Measurements from ENCODE around the gene FGFR3. TPM values are rescaled to one million over a fixed set of nuclear protein-coding genes. Genes with fewer than 3 reads are reported as not detected.

FGFR3 gene
- total and polyA plus RNA-seq, 12 donors, result 1.2 to 6.6 (median 2.4) TPM

DNA sequence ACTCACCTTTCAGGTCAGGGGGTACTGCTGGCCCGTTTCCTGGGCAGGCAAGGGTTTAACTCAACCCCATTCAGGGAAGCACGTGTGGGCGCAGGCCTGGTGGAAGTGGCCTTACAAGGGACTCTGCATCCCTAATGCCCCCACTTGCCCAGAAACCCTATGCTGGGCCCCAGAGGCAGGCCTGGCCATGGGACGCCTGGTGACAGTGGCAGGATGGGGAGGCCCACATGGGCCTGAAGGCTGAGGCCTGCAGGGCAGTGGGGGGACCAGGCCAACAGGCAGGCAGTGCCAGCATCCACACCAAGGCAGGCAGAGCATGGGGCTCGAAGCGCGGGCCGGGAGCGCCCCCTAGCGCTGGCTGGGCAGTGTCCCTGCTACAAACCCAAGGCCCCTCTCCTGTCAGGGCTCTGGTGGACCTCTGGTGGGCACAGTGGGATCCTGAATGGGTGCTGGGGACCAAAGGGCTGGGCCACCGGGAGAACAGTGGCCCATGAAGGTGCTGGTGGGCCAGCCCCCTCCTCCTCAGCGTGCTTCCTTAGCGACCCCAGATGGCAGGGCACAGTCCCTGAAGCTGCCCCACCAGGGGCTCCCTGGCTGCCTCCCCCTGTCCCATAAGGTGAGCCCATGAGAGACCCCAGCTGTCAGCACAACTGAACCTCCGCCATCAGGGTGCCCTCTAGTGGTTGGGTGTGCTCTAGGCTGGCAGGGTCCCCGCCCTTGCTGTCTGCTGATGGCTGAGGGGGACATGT is 16.8 kb downstream of the FGFR3 start:
- H3K27ac ChIP-seq, result no peak overlapping the region
- ATAC-seq, result peak; percentile 63 to 88 (median 80)
- H3K9me3 ChIP-seq, result no peaks in the 10 kb centered on the region
- no peak overlapping the region for H3K4me3 ChIP-seq
- TF ChIP-seq, protein P1, sequence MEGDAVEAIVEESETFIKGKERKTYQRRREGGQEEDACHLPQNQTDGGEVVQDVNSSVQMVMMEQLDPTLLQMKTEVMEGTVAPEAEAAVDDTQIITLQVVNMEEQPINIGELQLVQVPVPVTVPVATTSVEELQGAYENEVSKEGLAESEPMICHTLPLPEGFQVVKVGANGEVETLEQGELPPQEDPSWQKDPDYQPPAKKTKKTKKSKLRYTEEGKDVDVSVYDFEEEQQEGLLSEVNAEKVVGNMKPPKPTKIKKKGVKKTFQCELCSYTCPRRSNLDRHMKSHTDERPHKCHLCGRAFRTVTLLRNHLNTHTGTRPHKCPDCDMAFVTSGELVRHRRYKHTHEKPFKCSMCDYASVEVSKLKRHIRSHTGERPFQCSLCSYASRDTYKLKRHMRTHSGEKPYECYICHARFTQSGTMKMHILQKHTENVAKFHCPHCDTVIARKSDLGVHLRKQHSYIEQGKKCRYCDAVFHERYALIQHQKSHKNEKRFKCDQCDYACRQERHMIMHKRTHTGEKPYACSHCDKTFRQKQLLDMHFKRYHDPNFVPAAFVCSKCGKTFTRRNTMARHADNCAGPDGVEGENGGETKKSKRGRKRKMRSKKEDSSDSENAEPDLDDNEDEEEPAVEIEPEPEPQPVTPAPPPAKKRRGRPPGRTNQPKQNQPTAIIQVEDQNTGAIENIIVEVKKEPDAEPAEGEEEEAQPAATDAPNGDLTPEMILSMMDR (IDR thresholded peaks at IDR 0.05), result peak; percentile 64 to 93 (median 79)
- no peaks in the 10 kb centered on the region for H3K4me1 ChIP-seq
- H3K27me3 ChIP-seq, result no peaks in the 10 kb centered on the region
- peak; percentile 59 to 69 for DNase-seq
- peaks cover 0 to 37% (median 11%) of the 10 kb centered on the region in 9 donors for H3K36me3 ChIP-seq
- 30 to 32% methylated on average over 15 of the region's 15 CpGs for WGBS, 2 donors
- intact Hi-C loops (cut with DNase I), result loop anchor here (1.0 to 10.0 kb wide), 7 partner anchors 43 to 85 kb away; no protein-coding TSS in a partner anchor

- ATAC-seq, result peak in 3 of 8 donors; percentile 3 to 24 (median 15)
- no peaks in the 10 kb centered on the region for H3K9me3 ChIP-seq
- H3K27ac ChIP-seq, result no peak overlapping the region
- DNase-seq, result no peak
- no peaks in the 10 kb centered on the region for H3K4me1 ChIP-seq
- TF ChIP-seq, protein P1 (IDR thresholded peaks at IDR 0.05), result no peak
- H3K36me3 ChIP-seq, result peaks cover 0 to 45% (median 20%) of the 10 kb centered on the region in 9 donors
- intact Hi-C loops (cut with DNase I), result loop anchor here in 7 of 10 donors (2.0 to 10.0 kb wide), 3 partner anchors 63 to 84 kb away; no protein-coding TSS in a partner anchor
- no peak overlapping the region for H3K4me3 ChIP-seq
- 90 to 95% methylated on average over 10 of the region's 10 CpGs for WGBS, 2 donors
- no peaks in the 10 kb centered on the region for H3K27me3 ChIP-seq
Measured at GRCh38 chr4:1810765-1811164, 17.7 kb downstream of the FGFR3 start.

- H3K27me3 ChIP-seq, result no peaks in the 10 kb centered on the region
- ATAC-seq, result no peak
- no peak for DNase-seq
- no peak overlapping the region for H3K4me3 ChIP-seq
- H3K36me3 ChIP-seq, result peaks cover 0 to 65% (median 29%) of the 10 kb centered on the region in 9 donors
- no peaks in the 10 kb centered on the region for H3K9me3 ChIP-seq
- no peaks in the 10 kb centered on the region for H3K4me1 ChIP-seq
- H3K27ac ChIP-seq, result no peak overlapping the region
- intact Hi-C loops (cut with DNase I), result loop anchor here in 6 of 10 donors (5.0 to 10.0 kb wide), 2 partner anchors 65 to 82 kb away; no protein-coding TSS in a partner anchor
- 87 to 90% methylated on average over 11 of the region's 11 CpGs for WGBS, 2 donors
- TF ChIP-seq, protein P1 (IDR thresholded peaks at IDR 0.05), result no peak
Measured at GRCh38 chr4:1812720-1813119, 19.6 kb downstream of the FGFR3 start.

DNA sequence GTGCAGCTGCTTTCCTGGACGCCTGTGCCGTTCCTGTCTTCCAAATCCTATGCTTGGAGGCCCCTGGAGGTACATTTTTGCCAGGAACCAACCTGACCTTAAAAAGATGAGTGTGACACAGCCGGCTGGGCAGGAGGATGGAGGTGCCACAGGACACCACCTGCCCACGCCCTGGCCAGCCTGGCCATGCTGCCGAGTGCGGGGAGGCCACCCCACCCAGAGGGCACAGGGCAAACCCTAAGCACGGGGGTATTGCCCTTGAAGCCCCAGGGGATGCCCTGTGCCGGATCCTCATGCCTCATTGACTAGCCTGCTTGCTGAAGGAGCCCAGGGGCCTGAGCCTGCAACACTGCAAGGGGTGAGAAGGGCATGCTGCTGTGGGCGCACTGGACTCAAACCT is 20.1 kb downstream of the FGFR3 start:
- Histone ChIP-seq H3K36me3 (peaks cover 0 to 70% (median 30%) of the 10 kb centered on the region in 9 donors), H3K4me1 (no peaks in the 10 kb centered on the region), H3K4me3 (no peak overlapping the region), H3K9me3 (no peaks in the 10 kb centered on the region), H3K27ac (no peak overlapping the region), H3K27me3 (no peaks in the 10 kb centered on the region)
- ATAC-seq, result no peak
- intact Hi-C loops (cut with DNase I), result loop anchor here in 6 of 10 donors (5.0 to 10.0 kb wide), 2 partner anchors 66 to 82 kb away; no protein-coding TSS in a partner anchor
- TF ChIP-seq, protein P1 (IDR thresholded peaks at IDR 0.05), result no peak
- DNase-seq, result no peak
- WGBS, 2 donors, result 78 to 80% methylated on average over 9 of the region's 9 CpGs

Data from heart right ventricle (tissue), 16 donors.